Heart left ventricle (tissue), 16 donors: ENCODE data around the gene PLCXD1. TPM values are rescaled to one million over a fixed set of nuclear protein-coding genes. Genes with fewer than 3 reads are reported as not detected.

ENCODE experiments used
- ATAC-seq, 4 donors: fragments of 200-7000 bp; cut with Tn5 transposase; one replicate each; pipeline ENCODE4 v1.9.1; 2020 to 2022; ENCODE audit warnings: moderate library complexity in 4 of 4, mild to moderate bottlenecking in 3 of 4, moderate number of reproducible peaks in 1 of 4
- DNase-seq, 5 donors: peaks; one replicate each; pipeline ENCODE4 v3.0.0-alpha.2; 2020
- H3K27ac ChIP-seq, 12 donors: fragments of 200-600 bp; sonication (generic) in 4 of 12; one replicate each; pipeline versions ENCODE4 v1.5.0 to v1.8.0; 2016 to 2022; ENCODE audit warnings: mild to moderate bottlenecking in 2 of 12
- H3K27me3 ChIP-seq, 9 donors: fragments of 200-600 bp; sonication (generic) in 2 of 9; one replicate each; pipeline versions ENCODE4 v1.5.1 to v1.8.0; 2016 to 2022; ENCODE audit warnings: mild to moderate bottlenecking in 3 of 9
- H3K36me3 ChIP-seq, 9 donors: fragments of 200-600 bp; sonication (generic) in 2 of 9; one replicate each; pipeline versions ENCODE4 v1.5.0 to v1.8.0; 2018 to 2022; ENCODE audit warnings: mild to moderate bottlenecking in 2 of 9
- H3K4me1 ChIP-seq, 12 donors: fragments of 200-600 bp; sonication (generic) in 4 of 12; one replicate each; pipeline versions ENCODE4 v1.5.0 to v1.8.0; 2016 to 2022; ENCODE audit warnings: mild to moderate bottlenecking in 3 of 12
- H3K4me3 ChIP-seq, 12 donors: fragments of 200-600 bp; sonication (generic) in 4 of 12; one replicate each; pipeline versions ENCODE4 v1.5.0 to v1.8.0; 2017 to 2022; ENCODE audit warnings: mild to moderate bottlenecking in 9 of 12, moderate library complexity in 4 of 12
- H3K9me3 ChIP-seq, 12 donors: fragments of 200-600 bp; sonication (generic) in 4 of 12; one replicate each; pipeline versions ENCODE4 v1.5.0 to v1.8.0; 2016 to 2022; ENCODE audit warnings: mild to moderate bottlenecking in 1 of 12
- CTCF ChIP-seq, 12 donors: fragments of 200-600 bp; sonication (generic) in 4 of 12; IDR thresholded peaks; one replicate each; pipeline versions ENCODE4 v1.5.0 to v1.8.0; 2018 to 2022; ENCODE audit warnings: antibody characterized with exemption in 12 of 12, mild to moderate bottlenecking in 5 of 12
- POLR2A ChIP-seq, 2 donors: fragments of 450-650 bp; IDR thresholded peaks; one replicate each; pipeline ENCODE4 v1.6.1; 2017; ENCODE audit warnings: antibody characterized with exemption in 2 of 2, mild to moderate bottlenecking in 2 of 2, moderate library complexity in 2 of 2
- WGBS, 4 donors: extraction: QIAGEN DNeasy Blood & Tissue Kit in 2 of 4; methylation state at CpG; one replicate each; pipeline versions ENCODE4 v1.1.5 to v1.1.7; 2013 to 2018; 5-methylcytosine and 5-hydroxymethylcytosine counted together
- intact Hi-C, 10 donors: fragments of 100-400 bp; cut with DNase I; formaldehyde crosslinking; loops; one replicate each; pipeline versions ENCODE4 v1.11.1 to v1.14.2; 2022
- polyA plus RNA-seq, 2 donors: library from polyadenylated mRNA; stranded (reverse); fragments of 200-250 nt; gene quantifications; one replicate each; pipeline ENCODE4 v1.2.3, GENCODE V29; 2013
- total RNA-seq, 9 donors: library from RNA; depleted of rRNA in 2 of 9; stranded (reverse); fragments of >200 nt in 2 of 9; fragmentation: NEBNext Ultra II Directional in 3 of 9; extraction: Animal tissue kit (Norgen Biotek cat#: 25700) in 3 of 9; gene quantifications; one replicate each; pipeline versions ENCODE4 v1.1.0 to v1.2.4, GENCODE V29; 2016 to 2023
- donor health status: ischemic (EF 13 %, LVEDD 7.1; RV severe dilation, severe dysfunction).
- donor health status: healthy with polysubstance abuse.
- donor health status: DM: no; HTN: yes; CAD: no.
- donor health status: DM: no; HTN: no; CAD: no.
- donor health status: ischemic (EF 25% LVEDD 6.9; RV normal size, moderate dysfunction).
- donor health status: ischemic (EF 25% LVEDD 5.7; RV mildly dilated, moderate dysfunction).
- donor health status: healthy.
- donor health status: DM: yes; HTN: yes; CAD: no.
- donor health status: ischemic (EF 35%, LVEDD 5.7; RV mildly dilated, moderate dysfunction).
- donor health status: nonischemic (EF 11% LVEDD 7.7; RV severe dilation, severe dysfunction).
- donor health status: DM: yes; HTN: yes; CAD: no.
- donor health status: PGD.
- donor health status: ischemic (EF 29% LVEDD 5.4; RV normal size, mild dysfunction).
- donor health status: nonischemic (EF 23%, LVEDD 6.1; RV moderate dilation, normal function).

Gene PLCXD1
- total and polyA plus RNA-seq, 11 donors, result 0.81 to 27.0 (median 3.0) TPM

GRCh38 chrX:331825-332495 is 50.8 kb downstream of the PLCXD1 start:
- Histone ChIP-seq H3K4me3 (peak overlapping the region in 2 of 12 donors; percentile 28 to 33), H3K4me1 (peaks cover 0 to 14% (median 8%) of the 10 kb centered on the region in 12 donors), H3K36me3 (peaks cover 0 to 26% (median 13%) of the 10 kb centered on the region in 9 donors), H3K9me3 (no peaks in the 10 kb centered on the region), H3K27me3 (peaks cover 0 to 15% (median 5%) of the 10 kb centered on the region in 9 donors), H3K27ac (no peak overlapping the region)
- TF ChIP-seq POLR2A (IDR thresholded peaks at IDR 0.05), result no peak
- TF ChIP-seq CTCF (IDR thresholded peaks at IDR 0.05), result no peak
- ATAC-seq (peak in 3 of 4 donors; percentile 20 to 26 (median 26)), DNase-seq (peak in 2 of 5 donors; percentile 26 to 59)
- WGBS, 4 donors, result 58 to 69% (median 62%) methylated on average over 21 to 35 of the region's 35 CpGs
- intact Hi-C loops, result no loop called here

GRCh38 chrX:332496-332860 is 51.3 kb downstream of the PLCXD1 start:
- intact Hi-C loops, result no loop called here
- Histone ChIP-seq H3K36me3 (peaks cover 0 to 31% (median 15%) of the 10 kb centered on the region in 9 donors), H3K27me3 (peaks cover 0 to 15% (median 5%) of the 10 kb centered on the region in 9 donors), H3K4me3 (no peak overlapping the region), H3K9me3 (no peaks in the 10 kb centered on the region), H3K4me1 (peaks cover 0 to 14% (median 8%) of the 10 kb centered on the region in 12 donors), H3K27ac (no peak overlapping the region)
- TF ChIP-seq POLR2A (IDR thresholded peaks at IDR 0.05) (no peak), CTCF (IDR thresholded peaks at IDR 0.05) (no peak)
- DNase-seq, result peak in 2 of 5 donors; percentile 29 to 52
- ATAC-seq, result peak in 2 of 4 donors; percentile 2 to 3
- WGBS, 4 donors, result 91 to 98% (median 92%) methylated on average over 9 to 23 of the region's 23 CpGs

GRCh38 chrX:332916-333610 is 51.9 kb downstream of the PLCXD1 start:
- peaks cover 0 to 15% (median 5%) of the 10 kb centered on the region in 9 donors for H3K27me3 ChIP-seq
- intact Hi-C loops, result no loop called here
- H3K27ac ChIP-seq, result no peak overlapping the region
- DNase-seq (peak in 3 of 5 donors; percentile 20 to 51 (median 24)), ATAC-seq (peak in 1 of 4 donors; percentile 5)
- H3K36me3 ChIP-seq, result peaks cover 0 to 35% (median 20%) of the 10 kb centered on the region in 9 donors
- H3K4me3 ChIP-seq, result no peak overlapping the region
- H3K4me1 ChIP-seq, result peaks cover 0 to 14% (median 8%) of the 10 kb centered on the region in 12 donors
- H3K9me3 ChIP-seq, result no peaks in the 10 kb centered on the region
- 92 to 99% (median 95%) methylated on average over 18 to 33 of the region's 33 CpGs for WGBS, 4 donors
- TF ChIP-seq POLR2A (IDR thresholded peaks at IDR 0.05), result no peak
- no peak for TF ChIP-seq CTCF (IDR thresholded peaks at IDR 0.05)
